Left colon (tissue), 2 donors: ENCODE results near the gene MTSS2. TPM values are rescaled to one million over a fixed set of nuclear protein-coding genes. Genes with fewer than 3 reads are reported as not detected.

Experiments
- ATAC-seq: fragments of 200-7000 bp; cut with Tn5 transposase; one replicate; pipeline ENCODE4 v1.9.1; 2020; ENCODE audit warnings: mild to moderate bottlenecking, moderate library complexity
- DNase-seq, 2 donors: peaks; one replicate each; pipeline ENCODE4 v3.0.0-alpha.2; 2020
- intact Hi-C, 2 donors: fragments of 100-400 bp; cut with DNase I in 1 of 2; cut with micrococcal nuclease in 1 of 2; formaldehyde crosslinking; loops; one replicate each; pipeline versions ENCODE4 v1.11.2 to v1.14.0; 2022; cut with DNase I, micrococcal nuclease
- total RNA-seq, 2 donors: library from RNA; stranded (reverse); fragmentation: NEBNext Ultra II Directional; extraction: Animal tissue kit (Norgen Biotek cat#: 25700); gene quantifications; one replicate each; pipeline ENCODE4 v1.2.1, GENCODE V29; 2021
- donor health status: DM: no; HTN: no; CAD: no.
- donor health status: DM: yes; HTN: yes; CAD: no.

The MTSS2 gene
- total RNA-seq, 2 donors from 2014 or later: 21.5 to 28.3 TPM

DNA sequence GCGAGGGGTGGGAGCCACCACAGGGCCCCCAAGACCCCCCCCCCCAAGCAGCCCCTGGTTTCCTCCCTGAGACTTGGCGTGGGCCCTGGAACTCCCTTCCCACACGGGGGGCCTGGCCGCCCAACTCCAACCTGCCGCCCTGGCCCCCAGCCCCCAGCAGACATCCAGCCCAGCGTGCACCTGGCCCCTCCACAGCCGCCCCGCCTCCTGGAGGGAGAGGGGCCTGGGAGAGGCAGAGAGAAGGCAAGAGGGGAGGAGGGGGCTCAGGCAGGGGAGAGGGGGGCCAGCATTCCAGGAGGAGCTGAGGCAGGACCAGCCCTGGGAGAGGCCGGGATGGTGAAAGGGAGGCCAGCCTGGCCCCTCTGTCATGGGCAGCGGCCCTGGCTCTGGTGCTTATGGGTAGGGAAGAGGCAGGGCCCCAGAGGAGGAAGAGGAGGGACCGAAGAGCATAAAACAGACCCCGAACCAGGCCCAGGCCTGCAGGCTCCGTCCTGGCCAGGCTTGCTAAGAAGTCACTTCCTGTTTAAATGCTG, 22.8 kb downstream of the MTSS2 start:
- intact Hi-C loops: no loop called here
- ATAC-seq: no peak
- DNase-seq: peak in 1 of 2 donors; percentile 17

DNA sequence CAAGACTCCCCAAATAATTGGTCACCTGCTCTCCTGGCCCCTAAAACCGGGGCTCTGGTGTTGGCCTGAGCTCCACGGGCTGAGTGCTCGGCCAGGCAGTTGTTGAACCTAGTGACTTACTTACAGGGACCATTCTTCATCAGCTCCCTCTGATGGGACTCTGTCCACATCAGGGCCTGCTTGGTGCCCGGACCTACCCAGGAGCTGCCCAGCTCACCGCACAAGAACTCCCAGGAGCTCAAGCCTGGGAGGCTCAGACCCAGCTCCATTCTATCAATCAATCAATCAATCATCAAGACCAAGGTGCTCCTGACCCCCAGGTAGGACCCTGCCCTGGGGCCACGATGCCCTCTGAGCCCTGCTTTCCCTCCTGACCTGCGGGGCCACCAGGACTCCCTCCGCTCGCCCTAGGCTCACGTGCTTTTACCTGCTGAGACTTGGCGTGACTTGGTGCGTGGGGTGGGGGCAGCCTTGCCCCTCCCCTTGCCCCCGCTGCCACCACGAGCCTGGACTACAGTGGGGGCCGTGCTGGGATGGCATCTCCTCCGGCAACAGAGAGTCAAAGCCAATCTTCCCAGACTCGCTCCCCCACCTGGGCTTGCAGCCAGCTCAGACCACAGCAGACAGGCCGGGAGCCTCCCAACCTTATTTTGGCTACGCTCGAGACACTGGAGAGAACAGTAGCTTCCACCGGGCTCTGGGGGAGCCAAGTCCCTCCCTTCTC, 23.8 kb downstream of the MTSS2 start:
- intact Hi-C loops: no loop called here
- no peak for ATAC-seq
- peak in 1 of 2 donors; percentile 44 for DNase-seq

DNA sequence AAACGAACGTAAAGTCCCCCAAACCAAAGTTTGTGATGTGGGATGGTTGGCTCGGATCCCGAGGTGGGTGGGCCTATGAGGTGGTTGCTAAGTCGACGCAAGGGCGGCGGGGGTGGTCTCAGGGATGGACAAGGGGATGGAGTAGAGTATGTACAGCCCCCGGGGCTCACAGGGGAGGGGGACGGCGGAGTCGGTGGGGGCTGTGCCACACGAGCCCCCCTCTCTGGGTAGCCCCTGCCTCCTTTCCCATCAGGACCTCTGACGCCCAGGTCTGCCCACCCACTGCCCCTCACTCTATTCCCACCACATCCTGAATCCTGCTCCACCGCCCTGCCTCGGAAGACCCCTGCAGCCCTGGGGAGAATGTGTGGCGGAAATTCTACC, 24.3 kb downstream of the MTSS2 start:
- ATAC-seq (no peak), DNase-seq (no peak)
- intact Hi-C loops: no loop called here

DNA sequence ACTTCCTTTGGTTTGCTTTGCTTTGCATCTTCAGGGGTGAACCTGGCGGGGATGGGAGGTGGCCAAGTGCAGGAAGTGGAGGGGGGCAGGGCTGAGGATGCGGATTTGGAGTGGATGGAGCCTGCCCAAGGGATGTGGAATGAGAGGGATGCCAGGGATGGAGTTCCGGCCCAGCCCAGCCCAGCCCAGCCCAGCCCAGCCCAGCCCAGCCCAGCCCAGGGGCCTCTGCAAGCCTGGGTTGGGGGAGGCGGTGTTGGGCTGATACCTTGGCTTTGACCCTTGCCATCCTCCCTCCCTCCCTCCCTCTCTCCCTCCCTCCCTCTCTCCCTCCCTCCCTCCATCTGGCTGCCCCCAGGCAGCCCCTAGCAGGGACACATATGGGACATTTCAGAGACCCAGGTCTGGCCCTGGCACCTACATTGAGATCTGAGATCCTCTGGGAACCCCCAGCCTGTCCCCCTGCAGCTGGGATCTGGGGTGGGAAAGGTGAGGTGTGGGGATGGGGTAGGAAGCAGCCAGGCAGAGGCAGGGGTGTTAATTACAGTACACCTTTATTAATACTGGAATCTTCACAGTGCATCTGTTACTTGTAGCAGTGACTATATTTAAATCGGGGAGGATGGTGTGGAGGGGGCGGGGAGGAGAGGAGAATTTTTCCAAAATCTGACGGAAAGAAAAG, 25.0 kb downstream of the MTSS2 start:
- DNase-seq (no peak), ATAC-seq (peak; percentile 17)
- intact Hi-C loops: no loop called here

DNA sequence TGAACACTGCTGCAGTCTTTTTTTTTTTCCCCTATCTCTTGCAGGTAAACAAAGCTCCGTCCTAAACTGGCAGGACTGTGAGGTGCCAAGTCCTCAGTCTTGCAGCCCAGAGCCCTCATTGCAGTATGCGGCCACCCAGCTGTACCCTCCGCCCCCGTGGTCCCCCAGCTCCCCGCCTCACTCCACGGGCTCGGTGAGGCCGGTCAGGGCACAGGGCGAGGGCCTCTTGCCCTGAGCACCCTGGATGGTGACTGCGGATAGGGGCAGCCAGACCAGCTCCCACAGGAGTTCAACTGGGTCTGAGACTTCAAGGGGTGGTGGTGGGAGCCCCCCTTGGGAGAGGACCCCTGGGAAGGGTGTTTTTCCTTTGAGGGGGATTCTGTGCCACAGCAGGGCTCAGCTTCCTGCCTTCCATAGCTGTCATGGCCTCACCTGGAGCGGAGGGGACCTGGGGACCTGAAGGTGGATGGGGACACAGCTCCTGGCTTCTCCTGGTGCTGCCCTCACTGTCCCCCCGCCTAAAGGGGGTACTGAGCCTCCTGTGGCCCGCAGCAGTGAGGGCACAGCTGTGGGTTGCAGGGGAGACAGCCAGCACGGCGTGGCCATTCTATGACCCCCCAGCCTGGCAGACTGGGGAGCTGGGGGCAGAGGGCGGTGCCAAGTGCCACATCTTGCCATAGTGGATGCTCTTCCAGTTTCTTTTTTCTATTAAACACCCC, 25.7 kb downstream of the MTSS2 start:
- no peak for DNase-seq
- ATAC-seq: peak; percentile 8

DNA sequence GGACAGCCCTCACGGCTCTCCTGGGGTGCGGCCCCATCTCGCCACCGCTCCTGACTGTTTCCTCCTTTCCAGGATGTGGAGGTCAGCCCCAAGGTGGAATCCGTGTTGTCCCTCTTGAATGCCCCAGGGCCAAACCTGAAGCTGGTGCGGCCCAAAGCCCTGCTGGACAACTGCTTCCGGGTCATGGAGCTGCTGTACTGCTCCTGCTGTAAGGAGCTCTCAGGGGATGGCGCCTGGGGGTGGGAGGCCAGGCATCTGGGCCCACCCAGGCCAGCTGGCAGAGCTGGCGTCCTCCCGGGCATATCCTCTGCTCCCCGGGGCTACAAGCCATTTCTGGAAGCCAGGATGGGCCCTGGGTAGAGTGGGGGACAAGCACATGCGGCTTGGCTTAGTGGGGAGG, 26.3 kb downstream of the MTSS2 start:
- intact Hi-C loops: loop anchor here (10.0 kb wide), 2 partner anchors 135 to 295 kb away; partner anchors contain the start of genes COG4 (in 1 of the 2) and SF3B3 (in 1 of the 2)
- DNase-seq: no peak
- no peak for ATAC-seq

More for the DNA sequence above, 25.7 kb downstream of the MTSS2 start:
- intact Hi-C loops: loop anchor here (10.0 kb wide), 2 partner anchors 135 to 295 kb away; partner anchors contain the start of genes COG4 (in 1 of the 2) and SF3B3 (in 1 of the 2)

DNA sequence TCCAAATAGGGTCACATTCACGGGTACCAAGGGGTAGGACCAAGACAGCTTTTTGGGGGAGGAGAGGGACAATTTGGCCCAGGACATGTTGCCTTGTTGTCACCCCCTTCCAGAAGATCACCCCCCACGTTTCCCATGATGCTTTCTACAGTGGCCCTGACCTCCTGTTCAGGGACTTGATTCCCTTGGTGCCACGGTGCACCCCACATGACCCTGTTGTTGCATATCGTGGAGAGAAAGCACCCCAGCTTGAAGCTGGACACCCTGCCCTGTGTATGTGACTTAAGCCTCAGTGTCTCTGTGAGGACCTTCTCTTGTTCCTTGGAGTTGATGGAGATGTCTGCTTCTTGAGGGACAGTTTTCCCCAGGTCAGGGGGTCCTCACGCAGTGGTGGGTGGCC, 26.9 kb downstream of the MTSS2 start:
- ATAC-seq (no peak), DNase-seq (no peak)
- intact Hi-C loops: loop anchor here (10.0 kb wide), 2 partner anchors 134 to 294 kb away; partner anchors contain the start of genes COG4 (in 1 of the 2) and SF3B3 (in 1 of the 2)

DNA sequence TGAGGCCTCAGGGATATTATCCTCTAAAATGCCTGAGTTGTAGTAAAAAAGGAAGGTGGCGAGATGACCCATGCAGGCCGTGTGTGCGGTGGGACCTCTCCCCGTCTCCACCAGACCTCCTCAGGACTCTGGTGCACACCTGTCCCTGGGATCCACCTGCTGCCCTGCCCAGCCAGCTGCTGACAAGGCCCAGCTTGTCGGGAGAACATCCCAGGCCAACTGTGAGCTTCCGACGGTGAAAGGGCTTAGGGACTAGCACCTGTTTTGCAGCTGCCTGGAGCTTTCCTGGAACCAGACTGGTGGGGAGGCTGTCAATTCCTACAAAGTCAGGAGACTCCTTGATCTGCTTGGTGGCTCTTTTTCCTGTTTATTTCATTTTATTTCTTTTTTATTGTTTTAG, 27.9 kb downstream of the MTSS2 start:
- intact Hi-C loops: loop anchor here (10.0 kb wide), 2 partner anchors 133 to 293 kb away; partner anchors contain the start of genes COG4 (in 1 of the 2) and SF3B3 (in 1 of the 2)
- DNase-seq (no peak), ATAC-seq (no peak)

DNA sequence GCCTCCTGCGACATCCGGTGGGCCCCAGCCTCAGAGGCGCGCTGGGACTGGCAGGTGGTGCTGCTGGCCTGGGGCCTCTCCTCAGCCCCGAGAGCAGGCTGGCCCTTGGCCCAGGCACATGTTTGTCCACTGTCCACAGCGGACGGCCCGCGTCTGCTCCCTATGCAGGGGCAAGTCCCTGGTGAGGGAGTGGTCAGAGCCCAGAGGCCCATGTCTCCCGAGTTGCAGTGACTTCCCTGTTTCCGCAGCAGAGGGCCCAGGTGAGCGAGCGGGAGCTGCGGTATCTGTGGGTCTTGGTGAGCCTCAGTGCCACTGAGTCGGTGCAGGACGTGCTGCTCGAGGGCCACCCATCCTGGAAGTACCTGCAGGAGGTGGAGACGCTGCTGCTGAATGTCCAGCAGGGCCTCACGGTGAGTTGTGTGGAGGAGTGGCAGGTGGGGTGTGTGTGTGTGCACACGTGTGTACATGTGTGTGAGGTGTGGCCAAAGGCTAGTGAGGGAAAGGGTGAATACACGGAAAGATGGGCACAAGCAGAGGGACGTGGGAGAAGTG, 29.1 kb downstream of the MTSS2 start:
- intact Hi-C loops: loop anchor here (10.0 kb wide), 2 partner anchors 132 to 292 kb away; partner anchors contain the start of genes COG4 (in 1 of the 2) and SF3B3 (in 1 of the 2)
- no peak for DNase-seq
- no peak for ATAC-seq

DNA sequence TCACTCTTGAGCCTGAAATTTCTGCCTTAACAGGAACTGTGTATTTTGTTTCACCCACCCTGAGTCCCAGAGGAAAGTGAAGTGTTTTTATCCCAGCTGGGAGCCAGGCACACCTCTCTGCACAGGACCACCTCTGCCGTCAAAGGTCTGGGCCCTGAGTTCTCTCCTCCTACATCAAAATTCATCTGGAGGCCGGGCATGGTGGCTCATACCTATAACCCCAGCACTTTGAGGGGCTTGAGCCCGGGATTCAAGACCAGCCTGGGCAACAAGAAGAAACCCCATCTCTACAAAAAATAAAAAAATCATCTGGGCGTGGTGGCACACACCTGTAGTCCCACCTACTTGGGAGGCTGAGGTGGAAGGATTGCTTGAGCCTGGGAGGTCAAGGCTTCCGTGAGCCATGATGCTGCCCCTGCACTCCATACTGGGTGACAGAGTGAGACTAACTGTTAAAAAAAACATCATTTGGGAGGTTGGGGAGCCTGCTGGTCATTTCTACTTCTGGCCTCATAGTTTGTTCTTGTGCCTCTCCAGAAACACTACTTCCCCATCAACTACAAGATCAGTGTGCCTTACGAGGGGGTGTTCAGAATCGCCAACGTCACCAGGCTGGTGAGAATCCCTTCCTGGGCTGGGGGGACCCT, 29.7 kb downstream of the MTSS2 start:
- DNase-seq: no peak
- ATAC-seq: no peak
- intact Hi-C loops: loop anchor here (10.0 kb wide), 2 partner anchors 131 to 291 kb away; partner anchors contain the start of genes COG4 (in 1 of the 2) and SF3B3 (in 1 of the 2)

DNA sequence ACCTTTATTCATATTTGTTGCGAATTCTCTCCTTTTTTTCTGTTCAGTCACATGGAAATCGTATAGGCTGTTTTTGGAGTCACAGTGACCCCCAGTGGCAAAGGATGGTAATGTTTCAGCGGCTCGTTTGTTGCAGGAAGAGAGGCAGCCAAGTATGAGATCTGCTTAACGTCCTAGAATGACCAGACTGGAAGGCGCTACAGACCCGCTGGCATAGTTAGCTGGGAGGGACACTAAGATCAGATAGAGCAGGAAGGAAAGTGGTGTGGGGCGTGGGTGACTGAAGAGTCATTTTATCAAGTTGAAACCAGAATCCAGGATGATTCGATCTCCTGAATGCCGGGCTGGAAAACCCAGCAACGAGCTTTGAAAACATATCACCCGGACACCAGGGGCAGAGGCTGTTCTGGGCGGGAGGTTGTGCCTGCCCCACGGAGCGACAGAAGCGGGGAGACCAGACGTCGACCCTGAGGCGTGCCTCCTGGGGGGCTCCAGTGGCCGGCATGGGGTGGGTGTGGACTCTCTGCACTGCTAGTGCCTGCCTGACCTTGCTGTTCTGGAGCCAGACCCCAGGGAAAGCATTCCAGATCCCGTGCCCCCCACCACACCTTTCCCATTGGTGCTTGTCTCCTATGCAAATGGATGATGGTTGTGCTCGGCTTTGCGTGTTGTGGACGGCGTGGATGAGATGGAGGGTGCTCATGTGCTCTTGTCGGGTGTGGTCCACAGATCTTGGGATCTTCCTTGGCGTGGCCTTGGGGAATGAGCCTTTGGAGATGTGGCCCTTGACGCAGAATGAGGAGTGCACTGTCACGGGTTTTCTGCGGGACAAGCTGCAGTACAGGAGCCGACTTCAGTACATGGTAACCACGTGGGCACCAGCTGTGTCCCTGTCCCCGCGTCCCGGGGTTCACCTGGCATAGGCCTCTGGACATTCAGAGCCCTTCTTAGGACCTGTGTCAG, 31.8 kb downstream of the MTSS2 start:
- DNase-seq: peak; percentile 61 to 78
- intact Hi-C loops: loop anchor here (10.0 kb wide), 2 partner anchors 129 to 289 kb away; partner anchors contain the start of genes COG4 (in 1 of the 2) and SF3B3 (in 1 of the 2)
- peak; percentile 88 for ATAC-seq

DNA sequence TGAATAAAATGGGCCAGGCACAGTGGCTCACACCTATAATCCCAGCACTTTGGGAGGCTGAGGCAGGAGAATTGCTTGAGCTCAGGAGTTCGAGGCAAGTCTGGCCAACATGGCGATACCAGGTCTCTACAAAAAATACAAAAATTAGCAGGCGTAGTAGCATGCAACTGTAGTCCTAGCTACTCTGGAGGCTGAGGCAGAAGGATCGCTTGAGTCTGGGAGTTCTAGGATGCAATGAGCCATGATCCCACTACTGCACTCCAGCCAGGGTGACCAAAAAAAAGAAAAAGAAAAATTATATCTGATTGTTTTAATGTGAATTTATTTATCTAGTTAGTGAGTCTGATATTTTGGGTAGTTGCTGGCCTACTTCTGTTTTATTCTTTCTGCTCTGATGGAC, 32.4 kb downstream of the MTSS2 start:
- no peak for ATAC-seq
- intact Hi-C loops: loop anchor here (10.0 kb wide), 2 partner anchors 129 to 289 kb away; partner anchors contain the start of genes COG4 (in 1 of the 2) and SF3B3 (in 1 of the 2)
- no peak for DNase-seq

DNA sequence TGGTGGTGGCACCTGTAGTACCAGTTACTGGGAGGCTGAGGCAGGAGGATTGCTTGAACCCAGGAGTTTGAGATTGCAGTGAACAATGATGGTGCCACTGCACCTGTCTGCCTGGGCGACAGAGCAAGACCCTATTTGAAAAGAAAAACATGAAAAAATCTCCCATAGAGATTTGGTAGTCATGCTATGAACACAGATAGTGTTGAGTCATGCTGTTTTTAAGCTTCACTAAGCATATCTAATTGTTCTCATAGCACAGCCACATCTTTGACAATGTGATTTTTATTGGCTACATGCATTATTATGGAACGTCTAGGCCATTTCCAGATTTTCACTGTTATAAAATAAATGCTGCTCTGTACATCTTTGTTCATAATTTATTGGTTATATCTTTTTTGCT, 33.5 kb downstream of the MTSS2 start:
- DNase-seq (no peak), ATAC-seq (no peak)
- intact Hi-C loops: loop anchor here (10.0 kb wide), 2 partner anchors 128 to 288 kb away; partner anchors contain the start of genes COG4 (in 1 of the 2) and SF3B3 (in 1 of the 2)

DNA sequence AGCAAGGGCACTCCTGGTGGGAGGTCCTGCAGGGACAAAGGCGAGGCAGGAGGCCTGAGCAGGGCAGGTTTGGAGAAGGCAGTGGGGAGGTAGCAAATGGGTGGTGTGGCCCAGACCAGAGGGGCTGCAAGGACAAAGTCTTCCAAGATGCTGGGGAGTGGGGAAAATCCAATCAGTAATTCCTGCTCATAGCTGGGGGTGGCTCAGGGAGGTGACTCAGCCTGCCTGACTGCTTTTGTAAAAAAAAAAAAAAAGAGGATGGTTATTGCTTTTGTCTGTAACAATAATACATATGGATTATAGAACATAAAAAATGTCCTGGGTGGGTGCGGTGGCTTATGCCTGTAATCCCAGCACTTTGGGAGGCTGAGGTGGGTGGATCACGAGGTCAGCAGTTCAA, 34.3 kb downstream of the MTSS2 start:
- intact Hi-C loops: loop anchor here (10.0 kb wide), 2 partner anchors 127 to 287 kb away; partner anchors contain the start of genes COG4 (in 1 of the 2) and SF3B3 (in 1 of the 2)

DNA sequence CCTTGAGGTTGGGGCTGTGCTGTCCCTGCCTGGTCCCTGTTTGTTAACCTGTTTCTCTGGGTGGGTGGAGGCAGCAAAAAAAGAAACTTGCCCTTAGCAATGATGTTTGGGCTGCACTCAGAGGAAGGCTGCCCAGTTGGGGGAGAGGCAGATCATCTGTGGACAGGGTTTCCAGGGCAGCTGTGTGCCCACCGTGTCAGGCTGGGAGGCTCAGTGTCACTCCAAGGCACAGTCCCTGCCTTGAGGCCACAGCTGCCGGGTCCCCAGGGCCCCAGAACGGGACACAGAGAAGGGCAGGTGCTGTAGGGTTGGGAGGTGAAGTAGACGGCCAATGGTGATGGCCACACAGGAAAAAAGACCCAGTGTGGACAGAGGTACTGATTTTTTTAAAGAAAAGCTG, 35.6 kb downstream of the MTSS2 start:
- no peak for DNase-seq
- intact Hi-C loops: loop anchor here (10.0 kb wide), 2 partner anchors 125 to 285 kb away; partner anchors contain the start of genes COG4 (in 1 of the 2) and SF3B3 (in 1 of the 2)
- no peak for ATAC-seq

More for the DNA sequence above, 34.3 kb downstream of the MTSS2 start:
- no peak for DNase-seq
- ATAC-seq: no peak

DNA sequence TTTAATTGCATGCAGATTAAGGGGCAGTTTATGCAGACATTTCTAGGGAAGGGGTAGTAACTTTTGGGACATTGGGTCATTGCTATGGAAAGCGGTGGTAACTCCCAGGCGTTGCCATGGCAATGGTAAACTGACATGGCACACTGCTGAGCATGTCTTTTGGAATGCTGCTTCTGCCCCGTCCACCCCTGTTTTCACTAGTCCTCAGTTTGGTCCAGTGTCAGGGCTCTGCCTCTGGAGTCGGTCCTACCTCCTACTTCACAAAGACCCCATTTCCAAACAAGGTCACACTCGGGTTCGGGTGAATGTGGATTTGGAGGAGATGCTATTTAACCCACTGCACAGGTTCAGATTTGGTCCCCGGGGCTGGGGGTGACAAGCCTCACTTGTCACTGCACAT, 36.6 kb downstream of the MTSS2 start:
- no peak for ATAC-seq
- no peak for DNase-seq
- intact Hi-C loops: no loop called here
